Measurements from ENCODE around the gene PPOX.
A peak's percentile ranks its signal among the peaks of the same experiment; 100 is the strongest.

The PPOX gene

GRCh38 chr1:161198194-161198896, 32.1 kb downstream of the PPOX start:
- DNase-seq (ENCODE audit: low spot score), result peak; percentile 27

- peak; percentile 84 for DNase-seq (ENCODE audit: low spot score)
Observed at GRCh38 chr1:161198897-161199431, 32.7 kb downstream of the PPOX start, which contains the start of gene ADAMTS4. Gene ADAMTS4, minus strand, starts transcription at chr1:161199054. Its CDS starts 427 bp downstream, at chr1:161198627.

- no peak for DNase-seq (ENCODE audit: low spot score)
Observed at GRCh38 chr1:161199506-161200139, 33.4 kb downstream of the PPOX start.

- no peak for DNase-seq (ENCODE audit: low spot score)
Observed at GRCh38 chr1:161200421-161200991, 34.3 kb downstream of the PPOX start.

- peak; percentile 46 for DNase-seq (ENCODE audit: low spot score)
Observed at GRCh38 chr1:161200992-161201835, 35.0 kb downstream of the PPOX start.

- peak; percentile 92 for DNase-seq (ENCODE audit: low spot score)
Observed at GRCh38 chr1:161201836-161202712, 35.8 kb downstream of the PPOX start, which contains the start of gene NDUFS2. Gene NDUFS2, plus strand, starts transcription at chr1:161202367. Its CDS starts 19 bp downstream, at chr1:161202386.

- no peak for DNase-seq (ENCODE audit: low spot score)
Observed at GRCh38 chr1:161206411-161207140, 40.4 kb downstream of the PPOX start.

GRCh38 chr1:161207173-161207572, 40.9 kb downstream of the PPOX start:
- no peak for DNase-seq (ENCODE audit: low spot score)

GRCh38 chr1:161209790-161210409, 43.7 kb downstream of the PPOX start:
- DNase-seq (ENCODE audit: low spot score), result peak; percentile 81

GRCh38 chr1:161214369-161214768, 48.1 kb downstream of the PPOX start:
- no peak for DNase-seq (ENCODE audit: low spot score)

- no peak for DNase-seq (ENCODE audit: low spot score)
Observed at GRCh38 chr1:161215076-161215475, 48.9 kb downstream of the PPOX start, which contains the start of gene FCER1G. Gene FCER1G, plus strand, starts transcription at chr1:161215295. Its CDS starts 27 bp downstream, at chr1:161215322.

GRCh38 chr1:161216945-161217712, 50.9 kb downstream of the PPOX start:
- DNase-seq (ENCODE audit: low spot score), result peak; percentile 43

- no peak for DNase-seq (ENCODE audit: low spot score)
Observed at GRCh38 chr1:161217831-161218230, 51.6 kb downstream of the PPOX start.

GRCh38 chr1:161218301-161219077, 52.3 kb downstream of the PPOX start:
- no peak for DNase-seq (ENCODE audit: low spot score)

GRCh38 chr1:161219078-161219892, 53.1 kb downstream of the PPOX start:
- DNase-seq (ENCODE audit: low spot score), result no peak

- DNase-seq (ENCODE audit: low spot score), result no peak
Observed at GRCh38 chr1:161220002-161220401, 53.8 kb downstream of the PPOX start.

All from AG08395 (cell line).